Stimulated activated CD4-positive, alpha-beta T cell treated with anti-CD3 and anti-CD28 coated beads, Interleukin-15, amount 100 ng/mL, for 24 hours (primary cell): ENCODE data around the gene RCOR3.
"Not testable (repeated sequence)": the region's sequence is repeated elsewhere in the genome, so short reads cannot be mapped to it uniquely, and the experiment has no call there.

ENCODE experiments used
- DNase-seq: peaks from one replicate; pipeline ENCODE4 v3.0.0-alpha.2; 2020

The RCOR3 gene

DNA sequence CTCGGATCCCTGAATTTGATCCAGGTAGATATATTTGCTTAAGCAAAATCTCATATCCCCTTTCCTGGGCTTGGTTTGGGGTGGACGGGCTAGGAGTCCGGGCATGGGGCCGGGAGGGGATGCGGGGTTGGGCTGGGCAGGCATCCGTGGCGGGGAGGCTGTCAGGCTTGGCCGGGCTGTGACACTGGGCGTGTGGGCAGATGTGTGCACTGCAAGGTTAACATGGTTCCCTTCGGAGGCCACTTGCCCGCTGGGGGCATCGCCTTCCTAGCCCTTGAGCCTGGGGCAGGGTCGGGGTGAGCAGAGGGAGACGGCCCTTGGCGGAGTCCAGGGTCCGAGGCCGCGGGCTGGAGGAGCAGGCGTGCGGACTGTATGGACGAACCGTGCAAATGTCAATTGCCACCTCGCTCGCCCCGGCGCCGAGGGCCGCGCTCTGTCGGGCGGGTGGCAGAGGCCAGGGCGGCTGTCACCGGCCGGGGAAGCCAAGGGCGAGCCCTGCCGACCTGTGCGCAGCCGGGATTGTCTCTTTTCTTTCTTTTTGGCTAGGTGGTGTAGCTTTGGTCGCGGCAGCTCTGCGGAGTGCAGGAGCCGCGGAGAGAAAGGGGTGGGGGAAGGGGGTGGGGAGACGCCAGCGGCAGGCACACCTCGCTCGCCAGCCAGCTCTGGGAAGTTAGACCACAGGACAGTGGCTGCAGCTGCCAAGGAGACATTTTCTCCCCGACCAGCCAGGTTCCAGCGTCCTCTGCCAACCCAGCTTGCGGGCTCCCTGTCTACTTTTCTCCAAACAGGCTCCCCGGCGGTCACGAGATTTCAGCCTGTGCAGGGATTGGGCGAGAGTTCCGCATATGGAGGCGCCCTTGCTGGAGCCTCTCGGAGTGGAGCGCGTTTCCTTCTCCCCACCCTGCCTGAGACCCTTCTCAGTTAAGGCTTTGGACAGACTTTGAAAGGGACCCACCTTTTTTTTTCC lies 1.3 kb downstream of the RCOR3 start:
- peak; percentile 81 for DNase-seq

DNA sequence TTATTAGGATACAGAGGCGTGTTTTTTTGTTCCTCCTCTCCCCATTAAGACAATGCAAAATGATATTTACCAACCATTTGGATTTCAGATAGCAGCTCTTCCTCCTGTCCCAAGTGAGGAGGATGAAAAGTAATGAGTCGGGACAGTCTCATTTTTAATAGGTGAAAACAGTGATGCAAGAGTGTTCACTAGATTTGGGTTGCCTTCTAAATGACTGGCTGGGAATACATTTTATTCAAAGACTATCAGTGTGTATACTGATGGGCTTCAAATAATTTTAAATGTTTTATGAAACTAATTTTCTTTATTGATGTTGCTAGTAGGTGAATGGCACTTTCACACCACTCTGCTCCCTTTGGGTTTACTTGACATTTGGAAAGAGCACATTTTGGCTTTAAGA lies 2.1 kb downstream of the RCOR3 start:
- no peak for DNase-seq

DNA sequence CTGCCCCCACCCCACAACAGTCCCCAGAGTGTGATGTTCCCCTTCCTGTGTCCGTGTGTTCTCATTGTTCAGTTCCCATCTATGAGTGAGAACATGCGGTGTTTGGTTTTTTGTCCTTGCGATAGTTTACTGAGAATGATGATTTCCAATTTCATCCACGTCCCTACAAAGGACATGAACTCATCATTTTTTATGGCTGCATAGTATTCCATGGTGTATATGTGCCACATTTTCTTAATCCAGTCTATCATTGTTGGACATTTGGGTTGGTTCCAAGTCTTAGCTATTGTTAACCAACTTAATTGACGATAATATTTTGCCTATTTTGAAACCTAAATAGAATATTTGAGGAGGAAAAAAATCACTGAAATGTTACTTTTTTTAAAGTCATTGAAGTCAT lies 3.9 kb downstream of the RCOR3 start:
- DNase-seq: not testable (repeated sequence)

DNA sequence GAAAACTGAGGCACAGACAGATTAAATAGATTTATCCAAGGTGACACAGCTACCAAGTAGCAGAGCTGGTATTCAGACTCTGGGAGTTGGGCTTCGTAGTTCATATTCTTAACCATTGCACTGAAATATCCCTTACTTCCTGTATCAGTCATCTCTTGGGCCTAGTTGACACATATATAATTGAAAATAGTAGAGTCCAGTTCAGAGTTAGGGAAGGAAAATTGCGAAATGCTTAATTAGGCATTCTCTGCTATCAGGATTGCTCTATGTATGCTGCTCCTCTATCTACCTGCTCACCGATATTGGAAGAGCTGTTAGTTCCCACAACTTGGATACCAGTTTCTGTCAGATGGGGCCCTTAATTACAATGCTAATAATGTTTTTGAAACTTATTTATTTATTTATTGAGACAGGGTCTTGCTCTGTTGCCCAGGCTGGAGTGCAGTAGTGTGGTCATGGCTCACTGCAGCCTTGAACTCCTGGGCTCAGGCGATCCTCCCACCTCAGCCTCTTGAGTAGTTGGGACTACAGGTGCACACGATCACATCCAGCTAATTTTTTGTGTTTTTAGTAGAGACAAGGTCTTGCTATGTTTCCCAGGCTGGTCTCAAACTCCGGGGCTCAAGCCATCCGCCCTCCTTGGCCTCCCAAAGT lies 8.2 kb downstream of the RCOR3 start:
- DNase-seq: no peak

DNA sequence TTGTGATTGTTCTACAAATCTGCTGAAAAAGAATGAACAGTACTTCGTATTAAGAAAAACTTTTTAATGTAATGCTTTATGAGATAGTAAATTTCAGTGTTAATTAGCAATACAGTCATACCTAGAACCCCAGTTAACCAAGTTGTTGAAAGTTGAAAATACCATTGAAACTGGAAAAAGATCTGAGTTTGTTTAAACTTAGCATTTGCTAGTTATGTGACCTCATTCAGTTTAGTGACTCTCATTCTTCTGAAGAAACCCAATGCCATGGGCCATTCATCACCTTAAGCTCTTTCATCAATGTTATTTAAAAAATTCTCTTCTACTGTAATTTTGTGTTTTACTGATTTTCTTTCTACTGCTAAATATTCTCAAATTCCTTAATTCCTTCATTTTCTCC lies 20.2 kb downstream of the RCOR3 start:
- DNase-seq: no peak

DNA sequence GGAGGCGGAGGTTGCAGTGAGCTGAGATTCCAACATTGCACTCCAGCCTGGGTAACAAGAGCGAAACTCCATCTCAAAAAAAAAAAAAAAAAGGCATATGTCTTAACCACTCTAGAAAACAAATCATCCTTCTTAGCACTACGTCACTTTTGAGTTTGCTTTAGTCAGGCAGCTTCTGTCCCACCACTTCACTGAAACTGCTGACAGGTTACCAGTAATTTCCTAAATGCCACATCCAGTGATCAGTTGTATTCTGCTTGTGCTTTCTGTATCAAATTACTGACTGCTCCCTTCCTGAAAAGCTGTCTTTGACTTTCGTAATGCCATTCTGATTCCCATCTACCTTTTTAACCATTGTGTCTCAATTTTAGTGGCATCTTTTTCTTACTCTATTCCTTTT lies 21.7 kb downstream of the RCOR3 start:
- DNase-seq: peak; percentile 21

DNA sequence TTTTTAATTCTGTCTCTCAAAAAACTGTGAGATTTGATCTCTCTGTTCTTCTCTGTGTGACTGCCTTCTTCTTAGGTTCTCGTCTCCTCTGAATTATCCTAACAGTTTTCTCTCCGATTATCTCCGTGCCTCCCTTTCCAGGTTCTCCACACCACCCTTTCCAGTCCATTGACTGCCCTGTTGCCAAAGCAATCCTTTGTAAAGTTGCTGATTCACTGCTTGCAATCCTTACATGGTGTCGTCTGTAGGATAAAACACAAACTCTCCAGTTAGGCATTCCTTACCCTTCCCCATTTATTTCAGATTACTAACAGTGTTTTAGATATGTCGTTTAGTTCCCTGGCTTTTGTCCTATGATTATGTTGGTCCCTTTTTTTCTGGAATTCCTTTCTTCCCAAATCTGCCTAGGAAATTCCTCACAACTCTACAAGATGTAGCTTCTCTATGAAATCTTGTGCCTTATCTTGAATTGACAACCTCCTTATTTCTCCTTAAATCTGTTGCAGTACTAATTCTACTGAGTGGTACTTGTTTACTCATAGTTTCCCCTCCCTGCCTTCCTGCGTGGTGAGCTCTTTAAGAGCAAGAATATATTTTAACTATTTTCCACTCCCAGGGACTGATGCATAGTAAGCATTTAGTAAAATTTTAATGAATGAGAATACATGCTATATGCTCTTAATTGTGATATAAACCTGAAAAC lies 22.3 kb downstream of the RCOR3 start:
- peak; percentile 17 for DNase-seq

DNA sequence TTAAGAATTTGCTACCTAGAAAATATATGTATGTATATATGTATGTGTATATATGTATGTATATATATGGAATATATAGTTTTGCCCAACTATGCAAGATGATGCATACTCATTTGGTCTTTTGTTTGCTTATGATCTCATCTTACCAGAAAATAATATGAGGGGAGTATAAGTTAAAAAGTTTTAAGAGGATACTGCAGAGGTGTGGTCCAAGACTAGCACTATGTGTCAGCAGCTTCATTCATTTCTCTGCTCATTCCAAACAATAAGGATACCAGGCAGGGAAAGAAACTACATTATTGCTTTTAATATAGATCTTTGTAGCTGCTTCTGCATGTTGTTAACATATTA lies 22.8 kb downstream of the RCOR3 start:
- DNase-seq: no peak

DNA sequence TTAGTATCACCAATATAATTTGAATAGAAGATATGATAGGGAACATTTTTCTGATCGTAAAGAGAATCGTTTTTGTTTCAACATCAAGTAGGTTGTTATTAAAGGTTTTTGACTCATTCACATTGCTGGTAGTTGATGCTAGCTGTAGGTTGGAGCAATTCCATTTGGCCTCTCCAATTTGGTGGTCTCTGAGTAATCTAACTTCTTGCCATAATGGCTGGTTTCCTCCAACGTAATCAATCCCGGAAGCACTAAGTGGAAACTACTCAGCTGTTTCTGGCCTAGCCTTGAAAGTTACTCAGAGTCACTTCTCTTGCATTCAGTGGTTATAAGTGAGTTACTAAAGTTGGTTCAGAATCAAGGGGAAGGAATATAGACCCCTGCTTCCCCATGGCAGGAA lies 26.0 kb downstream of the RCOR3 start:
- no peak for DNase-seq

DNA sequence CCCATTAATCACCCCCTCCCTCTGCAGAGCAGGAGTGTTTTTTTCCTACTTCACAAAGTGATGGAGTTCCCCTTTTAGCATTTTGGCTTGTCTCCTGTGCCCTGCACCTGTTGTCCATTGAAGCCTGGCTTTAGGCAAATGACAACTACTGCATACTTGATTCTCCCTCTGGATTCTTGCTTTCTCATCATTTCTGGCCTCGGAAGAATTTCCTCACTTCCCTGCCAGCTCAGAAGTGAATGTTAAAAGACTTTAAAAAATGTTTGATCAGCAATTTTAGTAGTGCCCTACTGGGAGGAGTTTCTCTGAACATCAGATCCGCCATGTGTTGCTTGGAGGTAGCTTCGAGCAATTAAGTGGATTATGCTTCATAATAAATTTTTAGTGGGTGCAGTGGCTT lies 28.1 kb downstream of the RCOR3 start:
- DNase-seq: no peak

DNA sequence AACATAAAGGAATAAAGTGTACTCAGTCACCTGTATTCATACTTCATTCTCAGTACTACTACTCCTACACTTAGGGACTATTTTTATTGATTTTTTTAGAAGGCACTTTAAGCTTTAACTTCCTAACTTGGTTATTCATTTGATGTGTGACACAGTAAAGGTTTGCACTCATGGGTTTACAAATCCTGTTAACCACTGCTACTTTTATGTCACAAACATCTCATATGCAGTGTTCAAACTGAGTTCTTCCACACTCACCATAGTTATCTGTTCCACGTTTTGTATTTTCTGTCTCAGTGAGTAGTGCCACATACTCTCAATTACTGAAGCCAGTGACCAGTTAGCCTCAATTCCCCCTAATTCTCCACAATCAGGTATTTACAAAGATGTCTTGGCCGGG lies 33.2 kb downstream of the RCOR3 start:
- DNase-seq: no peak

DNA sequence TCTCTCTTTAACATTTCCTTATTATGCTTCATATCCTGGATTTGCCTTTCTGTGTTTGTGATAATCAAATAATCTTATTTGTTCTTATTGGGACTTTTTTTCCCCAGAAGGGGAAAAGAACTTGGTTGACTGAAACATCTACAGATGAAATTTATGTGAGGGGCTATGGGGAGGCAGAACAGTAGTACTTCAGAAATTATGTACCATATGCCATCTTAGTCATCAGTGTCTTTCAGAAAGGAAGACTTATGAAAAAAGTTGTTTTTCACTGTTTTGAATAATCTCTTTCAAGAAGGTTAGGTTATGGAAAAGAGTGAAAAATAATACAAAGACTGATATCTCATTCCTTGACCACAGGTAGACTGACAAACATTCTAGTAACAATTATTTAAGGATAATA lies 37.2 kb downstream of the RCOR3 start:
- DNase-seq: no peak

DNA sequence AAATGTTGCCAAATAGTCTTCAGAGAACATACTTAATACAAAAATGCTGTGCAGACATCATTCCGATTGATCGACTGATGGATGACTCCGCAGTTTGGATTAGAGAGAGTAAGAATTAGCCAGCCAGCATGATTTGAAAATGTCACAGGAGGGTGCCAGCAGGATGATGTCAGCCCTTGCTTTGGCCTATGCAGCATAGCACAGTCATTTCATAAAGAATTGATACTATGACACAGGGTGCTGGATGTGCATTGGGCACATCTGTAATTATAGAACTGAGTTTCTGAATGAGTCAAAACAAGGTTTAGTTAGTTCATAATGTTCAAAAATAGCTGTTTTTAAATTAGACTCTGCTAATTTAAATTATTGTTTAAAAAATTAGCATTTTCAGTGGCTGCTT lies 45.9 kb downstream of the RCOR3 start:
- peak; percentile 66 for DNase-seq

DNA sequence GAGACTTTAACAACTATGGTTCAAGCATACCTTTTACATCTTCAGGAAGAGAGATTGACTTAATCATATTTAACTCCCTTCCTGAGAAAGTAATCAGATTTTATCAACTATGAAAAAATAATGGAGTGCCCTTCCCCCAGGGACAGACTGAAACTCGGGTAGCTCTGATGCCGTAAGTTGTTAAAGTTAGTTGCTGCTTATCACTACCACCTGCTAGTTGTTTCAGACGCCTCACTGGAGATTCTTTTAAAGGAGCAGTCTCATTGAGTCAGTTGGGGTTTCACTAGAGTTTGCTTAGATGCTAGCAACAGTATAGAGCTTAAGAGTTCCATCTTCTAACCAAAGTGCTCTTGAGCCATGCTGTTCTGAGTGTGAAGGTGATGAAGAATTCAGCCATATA lies 50.5 kb downstream of the RCOR3 start:
- DNase-seq: no peak

DNA sequence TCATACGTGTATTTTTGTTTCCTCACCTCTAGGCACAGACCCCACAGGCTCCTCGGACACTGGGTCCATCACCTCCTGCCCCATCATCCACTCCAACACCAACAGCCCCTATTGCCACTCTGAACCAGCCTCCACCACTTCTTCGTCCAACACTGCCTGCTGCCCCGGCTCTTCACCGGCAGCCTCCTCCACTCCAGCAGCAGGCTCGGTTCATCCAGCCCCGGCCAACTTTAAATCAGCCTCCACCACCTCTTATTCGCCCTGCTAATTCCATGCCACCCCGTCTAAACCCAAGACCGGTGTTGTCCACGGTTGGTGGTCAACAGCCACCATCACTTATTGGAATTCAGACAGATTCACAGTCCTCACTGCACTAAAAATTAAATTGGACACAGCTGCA lies 54.2 kb downstream of the RCOR3 start:
- DNase-seq: no peak

DNA sequence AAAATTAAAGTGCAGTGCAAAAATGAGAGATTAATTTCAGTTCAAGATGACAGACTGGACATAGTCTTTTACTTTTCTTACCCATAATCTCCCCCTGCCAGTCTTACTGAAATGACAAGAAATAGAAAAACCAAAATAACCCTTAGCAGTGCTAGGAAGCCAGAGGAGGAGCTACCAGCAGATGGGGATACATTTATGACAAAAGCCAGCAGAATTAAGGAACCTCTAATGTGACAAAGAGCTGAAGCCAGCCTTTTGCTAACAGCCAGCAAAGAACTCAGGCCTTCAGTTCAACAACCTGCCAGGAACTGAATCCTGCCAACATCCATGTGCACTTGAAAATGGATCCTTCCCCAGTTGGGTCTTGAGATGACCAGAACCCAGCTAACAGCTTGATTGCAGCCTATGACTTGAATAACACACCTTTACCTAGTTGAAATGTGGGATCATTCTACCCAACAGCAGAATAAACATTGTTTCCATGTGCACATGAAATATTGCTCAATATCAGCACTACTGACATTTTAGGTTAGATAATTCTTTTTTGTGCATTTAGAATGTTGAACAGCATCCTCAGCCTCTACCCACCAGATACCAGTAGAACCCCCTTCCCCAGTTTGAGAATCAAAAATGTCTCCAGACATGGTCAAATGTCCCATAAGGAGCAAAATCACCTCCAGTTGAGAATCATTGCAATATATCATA lies 59.6 kb downstream of the RCOR3 start:
- DNase-seq: no peak

DNA sequence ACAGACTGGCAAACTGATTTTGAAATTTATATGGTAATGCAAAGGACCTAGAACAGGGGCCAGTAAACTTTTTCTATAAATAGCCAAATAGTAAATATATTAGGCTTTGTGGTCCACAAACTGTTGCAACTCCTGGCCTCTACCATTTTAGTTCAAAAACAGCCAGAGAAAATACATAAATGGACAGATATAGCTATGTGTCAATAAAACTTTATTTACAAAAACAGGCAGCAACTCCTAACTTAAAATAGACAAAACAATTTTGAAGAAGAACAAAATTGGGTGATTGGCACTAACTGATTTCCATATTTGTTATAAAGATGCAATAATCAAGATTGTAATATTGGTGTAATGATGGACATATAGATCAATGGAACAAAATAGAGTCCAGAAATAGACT lies 60.7 kb downstream of the RCOR3 start:
- no peak for DNase-seq

DNA sequence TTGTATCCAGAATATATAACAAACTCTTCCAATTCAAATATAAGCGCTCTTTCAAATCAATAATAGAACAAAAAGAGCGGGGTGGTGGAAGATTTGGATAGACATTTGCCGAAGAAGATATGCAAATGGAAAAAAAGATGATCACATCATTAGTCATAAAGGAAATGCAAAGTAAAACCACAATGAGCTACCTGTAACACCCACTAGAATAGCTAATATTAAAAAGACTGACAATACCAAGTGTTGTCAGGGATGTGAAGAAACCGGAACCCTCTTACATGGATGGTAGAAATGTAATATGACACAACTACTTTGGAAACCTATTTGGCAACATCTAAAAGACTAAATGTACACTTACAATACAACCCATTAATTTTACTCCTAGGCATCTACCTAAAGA lies 61.8 kb downstream of the RCOR3 start:
- no peak for DNase-seq

DNA sequence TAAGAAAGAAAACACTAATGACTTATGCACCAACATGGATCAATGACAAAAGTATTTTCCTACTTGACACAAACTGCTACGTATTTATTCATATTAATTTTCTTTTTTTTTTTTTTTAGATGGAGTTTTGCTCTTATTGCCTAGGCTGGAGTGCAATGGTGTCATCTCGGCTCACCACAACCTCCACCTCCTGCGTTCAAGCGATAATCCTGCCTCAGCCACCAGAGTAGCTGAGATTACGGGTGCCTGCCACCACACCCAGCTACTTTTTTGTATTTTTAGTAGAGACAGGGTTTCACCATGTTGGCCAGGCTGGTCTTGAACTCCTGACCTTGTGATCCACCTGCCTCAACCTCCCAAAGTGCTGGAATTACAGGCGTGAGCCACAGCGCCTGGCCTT lies 62.5 kb downstream of the RCOR3 start:
- not testable (repeated sequence) for DNase-seq

DNA sequence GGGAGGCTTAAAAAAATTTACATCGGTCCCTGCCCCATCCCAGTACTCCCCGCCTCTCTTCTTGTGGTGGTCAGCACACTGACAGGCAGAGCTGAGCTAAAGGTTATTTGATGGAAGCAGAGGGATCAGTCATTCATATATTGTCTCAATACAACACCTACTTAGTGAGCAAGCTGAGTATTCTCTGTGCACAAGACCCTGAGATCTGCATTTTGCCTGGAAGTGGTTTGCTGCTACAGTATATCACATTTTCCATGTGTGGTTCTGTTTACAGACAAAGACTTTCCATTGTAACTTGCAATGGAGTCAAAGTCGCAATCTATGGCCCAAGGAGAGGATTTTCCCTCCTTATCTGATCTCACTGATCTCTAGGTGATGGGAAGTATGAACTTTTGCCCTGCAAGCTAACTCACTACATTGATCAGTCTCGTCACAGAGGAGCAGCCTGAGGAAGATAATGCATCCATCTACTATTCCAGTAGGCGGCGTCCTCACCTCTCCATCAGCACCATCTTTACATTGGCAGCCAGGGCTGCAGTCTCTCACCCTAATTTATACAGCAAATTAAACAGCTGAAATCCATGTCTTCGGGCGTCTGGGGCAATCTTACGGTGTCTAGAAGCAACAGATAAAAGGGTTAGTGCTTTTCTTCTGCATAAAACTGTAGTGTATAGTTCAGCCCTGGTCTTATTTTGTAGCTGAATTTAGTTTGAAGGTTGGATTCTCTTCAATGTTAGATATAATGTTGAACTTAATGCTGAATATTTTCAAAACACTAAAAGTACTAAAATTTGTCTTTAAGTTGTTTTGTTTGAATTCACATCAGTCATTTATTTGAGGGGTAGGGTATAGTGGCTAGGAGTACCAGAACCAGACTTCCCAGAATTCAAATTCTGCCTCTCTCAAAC lies 64.2 kb downstream of the RCOR3 start:
- peak; percentile 77 for DNase-seq

DNA sequence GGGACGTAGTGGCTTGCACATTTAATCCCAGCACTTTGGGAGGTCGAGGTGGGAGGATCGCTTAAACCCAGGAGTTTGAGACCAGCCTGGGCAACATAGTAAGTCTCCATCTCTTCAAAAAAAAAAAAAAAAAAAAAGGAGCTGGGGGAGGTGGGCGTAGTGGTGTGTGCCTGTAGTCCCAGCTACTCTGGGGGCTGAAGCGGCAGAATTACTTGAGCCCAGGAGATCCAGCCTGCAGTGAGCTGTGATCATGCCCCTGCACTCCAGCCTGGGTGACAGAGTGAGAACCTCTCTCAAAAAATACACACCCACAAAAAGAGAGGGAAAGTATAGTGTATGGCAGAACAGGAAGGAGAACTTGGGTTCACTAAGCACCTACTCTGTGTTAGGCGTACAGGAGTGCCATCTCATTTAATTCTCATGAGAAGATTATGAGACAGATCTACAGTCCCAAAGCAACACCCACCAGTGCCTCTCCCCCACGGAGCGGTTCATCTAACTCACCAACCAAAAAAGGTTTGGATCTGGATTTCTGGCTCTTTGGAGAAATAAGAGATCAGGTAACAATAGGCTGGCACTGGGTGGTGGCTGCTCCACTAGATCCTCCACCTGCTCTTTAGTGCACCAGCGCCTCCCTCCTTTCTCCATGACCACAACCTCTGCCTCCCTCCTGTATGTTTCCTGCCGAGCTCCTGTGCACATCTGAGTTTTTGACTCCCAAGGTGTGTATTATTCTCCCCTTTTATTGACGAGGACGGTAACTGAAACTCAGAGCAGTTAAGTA lies 66.0 kb downstream of the RCOR3 start:
- no peak for DNase-seq
